ENCODE data around the gene FAM170A.

FAM170A gene

GRCh38 chr5:119629339-119629738 lies at the start of gene FAM170A:
Gene FAM170A (plus strand): TSS chr5:119629558. CDS start chr5:119629769, 211 bp downstream.
- no peak for DNase-seq (ENCODE audit: low spot score)
- CTCF ChIA-PET = no interaction called here
- no peak for TF ChIP-seq CTCF (conservative IDR thresholded peaks at IDR 0.05; ENCODE audit: low read depth)
- POLR2A ChIA-PET (ENCODE audit: low non-redundant PET) = no interaction called here
- H3K27ac ChIP-seq = no peak within 1 kb of the TSS

- H3K27ac ChIP-seq = no peak overlapping the region
- DNase-seq (ENCODE audit: low spot score) = no peak
- no peak for TF ChIP-seq CTCF (conservative IDR thresholded peaks at IDR 0.05; ENCODE audit: low read depth)
- POLR2A ChIA-PET (ENCODE audit: low non-redundant PET) = no interaction called here
- CTCF ChIA-PET = no interaction called here
Observed at GRCh38 chr5:119582987-119583386, 46.4 kb upstream of the FAM170A start.

- no peak for DNase-seq (ENCODE audit: low spot score)
- no peak overlapping the region for H3K27ac ChIP-seq
- CTCF ChIA-PET = no interaction called here
- TF ChIP-seq CTCF (conservative IDR thresholded peaks at IDR 0.05; ENCODE audit: low read depth) = no peak
- POLR2A ChIA-PET (ENCODE audit: low non-redundant PET) = no interaction called here
Observed at GRCh38 chr5:119583684-119584083, 45.7 kb upstream of the FAM170A start.

- POLR2A ChIA-PET (ENCODE audit: low non-redundant PET) = no interaction called here
- DNase-seq (ENCODE audit: low spot score) = no peak
Observed at GRCh38 chr5:119596046-119596445, 33.3 kb upstream of the FAM170A start.

GRCh38 chr5:119597728-119598298 lies 31.5 kb upstream of the FAM170A start:
- TF ChIP-seq CTCF (conservative IDR thresholded peaks at IDR 0.05; ENCODE audit: low read depth) = no peak
- no peak for DNase-seq (ENCODE audit: low spot score)
- POLR2A ChIA-PET (ENCODE audit: low non-redundant PET) = no interaction called here
- CTCF ChIA-PET = no interaction called here
- H3K27ac ChIP-seq = no peak overlapping the region

More at GRCh38 chr5:119596046-119596445, 33.3 kb upstream of the FAM170A start:
- CTCF ChIA-PET = interaction anchor here (0.6 kb wide), 1 partner anchor 177 kb away, joined by 4 read pairs; no protein-coding TSS in a partner anchor
- H3K27ac ChIP-seq = no peak overlapping the region
- TF ChIP-seq CTCF (conservative IDR thresholded peaks at IDR 0.05; ENCODE audit: low read depth) = no peak

GRCh38 chr5:119613937-119614336 lies 15.4 kb upstream of the FAM170A start:
- no peak for TF ChIP-seq CTCF (conservative IDR thresholded peaks at IDR 0.05; ENCODE audit: low read depth)
- ChIA-PET CTCF (no interaction called here), POLR2A (ENCODE audit: low non-redundant PET) (no interaction called here)
- DNase-seq (ENCODE audit: low spot score) = no peak
- no peak overlapping the region for H3K27ac ChIP-seq

All from RWPE1 (cell line).